Central memory CD8-positive, alpha-beta T cell (primary cell): ENCODE data around the gene AP3D1.
"Not testable (repeated sequence)": the region's sequence is repeated elsewhere in the genome, so short reads cannot be mapped to it uniquely, and the experiment has no call there.

Source experiments
- ATAC-seq: fragments of 150-1000 bp; cut with Tn5 transposase; replicated peaks from 2 replicates; pipeline ENCODE4 v1.10.0; 2022; ENCODE audit warnings: mild to moderate bottlenecking, moderate FRiP score, moderate number of reproducible peaks; ENCODE audit not compliant: poor library complexity, severe bottlenecking; ENCODE audit errors: extremely low read depth
- DNase-seq, 2 donors: peaks; one replicate each; pipeline ENCODE4 v3.0.0; 2021; ENCODE audit warnings: low spot score in 2 of 2
- H3K27ac Mint-ChIP-seq: one replicate; pipeline ENCODE4 v1.8.0; 2022; ENCODE audit warnings: low read depth, mild to moderate bottlenecking, moderate library complexity, mixed read lengths
- H3K27me3 Mint-ChIP-seq: one replicate; pipeline ENCODE4 v1.8.0; 2022; ENCODE audit warnings: mixed read lengths
- H3K36me3 Mint-ChIP-seq: one replicate; pipeline ENCODE4 v1.8.0; 2022; ENCODE audit warnings: mild to moderate bottlenecking, moderate library complexity, mixed read lengths; ENCODE audit not compliant: insufficient read depth
- H3K4me1 Mint-ChIP-seq: one replicate; pipeline ENCODE4 v1.8.0; 2022; ENCODE audit warnings: mixed read lengths
- H3K4me3 Mint-ChIP-seq: one replicate; pipeline ENCODE4 v1.8.0; 2022; ENCODE audit warnings: mild to moderate bottlenecking, moderate library complexity, mixed read lengths
- H3K9me3 Mint-ChIP-seq: one replicate; pipeline ENCODE4 v1.8.0; 2022; ENCODE audit warnings: mixed read lengths

AP3D1 gene

DNA sequence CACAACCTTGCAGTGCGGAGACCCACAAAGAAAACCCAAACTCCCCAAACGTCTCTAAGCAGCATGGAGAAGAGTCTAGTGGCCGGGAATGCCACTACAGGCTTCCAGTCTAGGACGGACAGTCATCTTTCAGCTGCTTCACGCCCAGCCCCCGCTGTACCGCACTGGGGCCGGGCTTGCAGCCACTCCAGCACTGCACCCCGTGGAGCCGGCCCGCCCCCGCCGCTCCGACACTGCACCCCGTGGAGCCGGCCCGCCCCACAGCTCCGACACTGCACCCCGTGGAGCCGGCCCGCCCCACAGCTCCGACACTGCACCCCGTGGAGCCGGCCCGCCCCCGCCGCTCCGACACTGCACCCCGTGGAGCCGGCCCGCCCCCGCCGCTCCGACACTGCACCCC lies 23.1 kb downstream of the AP3D1 start:
- DNase-seq, H3K4me3 Mint-ChIP-seq, H3K27ac Mint-ChIP-seq, H3K4me1 Mint-ChIP-seq, H3K9me3 Mint-ChIP-seq, H3K27me3 Mint-ChIP-seq, ATAC-seq: not testable (repeated sequence)
- H3K36me3 Mint-ChIP-seq: peaks cover 39% of the 10 kb centered on the region

DNA sequence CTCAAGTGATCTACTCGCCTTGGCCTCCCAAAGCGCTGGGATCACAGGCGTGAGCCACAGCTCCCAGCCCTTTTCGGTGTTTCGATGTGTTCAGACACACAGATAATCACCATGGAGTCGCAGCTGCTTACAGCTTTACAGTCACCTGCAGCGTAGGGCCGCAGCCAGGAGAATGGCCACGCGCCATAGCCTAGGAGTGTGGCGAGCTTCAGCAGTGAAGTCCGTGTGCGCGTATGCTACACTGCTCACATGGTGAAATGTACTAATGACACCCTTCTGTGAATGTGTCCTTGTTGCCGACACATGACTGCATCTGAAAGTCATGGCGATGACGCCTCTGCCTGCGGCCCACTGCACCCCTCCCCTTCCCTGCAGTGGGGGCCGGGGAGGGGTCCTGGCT lies 23.6 kb downstream of the AP3D1 start:
- Mint-ChIP-seq H3K27ac (no peak overlapping the region), H3K36me3 (peaks cover 35% of the 10 kb centered on the region), H3K4me3 (no peak overlapping the region), H3K27me3 (no peaks in the 10 kb centered on the region), H3K9me3 (no peaks in the 10 kb centered on the region), H3K4me1 (no peaks in the 10 kb centered on the region)
- no peak for ATAC-seq
- DNase-seq: no peak

DNA sequence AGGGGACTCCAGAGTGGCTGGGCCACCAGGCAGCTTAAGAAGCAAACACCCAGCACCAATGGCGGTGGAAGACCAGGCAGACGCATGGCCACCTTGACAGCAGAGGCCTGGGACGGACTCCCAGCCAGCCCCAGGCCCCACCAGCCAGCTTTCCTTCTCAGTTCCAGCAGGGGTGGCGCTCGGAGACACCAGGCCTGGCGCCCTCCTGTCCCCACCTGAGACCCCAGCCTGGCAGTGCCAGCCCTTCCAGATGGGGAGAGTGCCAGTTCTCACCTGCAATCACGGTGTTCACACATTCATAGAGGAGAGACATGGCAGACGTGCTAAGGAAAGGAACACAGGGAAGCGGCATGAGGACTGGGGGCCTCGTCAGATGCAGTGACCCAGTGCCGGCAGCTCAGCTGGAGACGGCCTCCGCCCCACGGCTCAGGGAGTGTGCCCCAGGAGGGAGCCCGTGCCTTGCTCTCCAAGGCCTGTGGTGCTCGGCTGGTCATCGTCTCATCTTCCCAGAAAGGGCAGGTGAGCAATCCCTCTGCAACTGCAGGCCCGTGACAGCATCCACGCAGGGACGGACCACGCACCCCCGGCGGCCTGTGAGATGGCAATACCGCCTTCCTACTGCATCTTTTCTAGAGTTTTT lies 24.4 kb downstream of the AP3D1 start:
- H3K4me3 Mint-ChIP-seq: no peak overlapping the region
- H3K9me3 Mint-ChIP-seq: no peaks in the 10 kb centered on the region
- no peaks in the 10 kb centered on the region for H3K4me1 Mint-ChIP-seq
- ATAC-seq (no peak), DNase-seq (no peak)
- H3K27ac Mint-ChIP-seq: no peak overlapping the region
- no peaks in the 10 kb centered on the region for H3K27me3 Mint-ChIP-seq
- H3K36me3 Mint-ChIP-seq: peaks cover 31% of the 10 kb centered on the region

DNA sequence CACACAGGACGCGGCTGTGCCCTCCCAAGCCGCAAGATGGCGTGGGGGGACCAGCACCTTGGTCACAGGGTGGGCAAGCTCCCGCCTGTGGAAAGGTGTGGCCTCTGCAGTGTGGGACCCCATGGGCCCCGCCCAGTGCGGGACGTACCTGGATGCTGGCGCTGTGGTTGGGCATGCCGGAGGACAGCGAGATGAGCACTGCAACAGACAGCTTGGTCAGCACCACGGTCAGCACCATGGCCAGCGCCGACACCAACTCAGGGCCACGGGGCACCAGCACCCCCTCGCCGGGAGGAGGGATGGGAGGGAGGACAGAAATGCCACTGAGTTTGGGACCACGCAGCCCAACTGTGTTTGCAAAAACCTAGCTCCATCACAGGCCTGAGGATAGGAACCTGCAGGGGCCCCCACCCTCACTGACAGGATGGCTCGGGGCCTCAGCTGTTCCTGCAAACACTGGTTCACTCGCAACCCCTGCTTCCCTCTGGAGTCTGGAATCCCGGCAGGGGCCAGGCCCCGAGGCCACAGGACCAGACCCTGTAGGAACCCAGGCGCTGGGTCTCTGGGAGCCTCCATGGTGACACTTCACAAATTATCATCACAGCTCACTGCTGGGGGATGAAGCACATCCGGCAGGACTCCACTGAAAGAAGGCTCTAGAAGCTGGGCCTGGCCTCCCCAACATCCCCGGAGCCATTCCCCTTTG lies 27.5 kb downstream of the AP3D1 start:
- no peaks in the 10 kb centered on the region for H3K4me1 Mint-ChIP-seq
- H3K9me3 Mint-ChIP-seq: no peaks in the 10 kb centered on the region
- H3K4me3 Mint-ChIP-seq: no peak overlapping the region
- no peak for DNase-seq
- no peaks in the 10 kb centered on the region for H3K27me3 Mint-ChIP-seq
- H3K36me3 Mint-ChIP-seq: peaks cover 41% of the 10 kb centered on the region
- H3K27ac Mint-ChIP-seq: no peak overlapping the region
- no peak for ATAC-seq

DNA sequence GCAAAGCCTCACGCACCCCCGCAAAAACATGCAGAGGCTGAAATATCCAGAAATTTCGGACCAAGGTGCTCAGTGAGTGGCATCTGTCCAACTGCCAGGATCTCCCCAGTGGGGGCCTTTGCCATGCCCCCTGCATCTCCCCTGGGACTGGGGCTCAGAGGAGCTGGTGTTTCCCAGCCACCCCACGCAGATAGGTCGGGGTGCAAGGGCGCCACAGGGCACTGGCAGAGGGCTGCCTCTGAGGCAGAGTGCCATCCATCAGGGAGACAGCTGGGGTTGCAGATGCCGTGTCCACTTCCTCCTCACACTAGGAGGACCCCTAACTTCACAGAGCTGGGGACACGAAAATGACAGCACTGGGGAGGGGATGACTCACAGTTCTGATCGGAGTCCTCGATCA lies 28.4 kb downstream of the AP3D1 start:
- Mint-ChIP-seq H3K27me3 (no peaks in the 10 kb centered on the region), H3K4me1 (no peaks in the 10 kb centered on the region), H3K9me3 (no peaks in the 10 kb centered on the region), H3K27ac (no peak overlapping the region), H3K36me3 (peaks cover 44% of the 10 kb centered on the region), H3K4me3 (no peak overlapping the region)
- ATAC-seq (no peak), DNase-seq (no peak)

DNA sequence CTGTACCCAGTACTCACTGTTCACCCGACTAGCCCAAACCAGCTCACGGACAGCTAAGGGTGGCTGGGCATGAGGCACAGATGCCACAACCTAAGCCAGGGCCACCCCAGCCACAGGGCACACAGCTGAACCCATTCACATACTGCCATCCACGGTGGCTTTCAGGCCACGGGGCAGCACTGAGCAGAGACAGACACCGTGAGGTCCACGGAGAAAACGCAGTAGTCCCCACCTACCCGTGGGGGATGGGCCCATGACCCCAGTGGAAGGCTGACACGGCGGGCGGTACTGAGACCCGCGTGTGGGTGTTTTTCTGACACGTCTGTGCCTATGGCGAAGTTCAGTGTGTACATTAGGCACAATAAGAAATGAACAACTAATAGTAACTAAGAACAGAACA lies 29.1 kb downstream of the AP3D1 start:
- Mint-ChIP-seq H3K27ac (no peak overlapping the region), H3K4me1 (no peaks in the 10 kb centered on the region), H3K27me3 (no peaks in the 10 kb centered on the region), H3K9me3 (no peaks in the 10 kb centered on the region), H3K4me3 (no peak overlapping the region), H3K36me3 (peaks cover 44% of the 10 kb centered on the region)
- ATAC-seq (no peak), DNase-seq (no peak)

DNA sequence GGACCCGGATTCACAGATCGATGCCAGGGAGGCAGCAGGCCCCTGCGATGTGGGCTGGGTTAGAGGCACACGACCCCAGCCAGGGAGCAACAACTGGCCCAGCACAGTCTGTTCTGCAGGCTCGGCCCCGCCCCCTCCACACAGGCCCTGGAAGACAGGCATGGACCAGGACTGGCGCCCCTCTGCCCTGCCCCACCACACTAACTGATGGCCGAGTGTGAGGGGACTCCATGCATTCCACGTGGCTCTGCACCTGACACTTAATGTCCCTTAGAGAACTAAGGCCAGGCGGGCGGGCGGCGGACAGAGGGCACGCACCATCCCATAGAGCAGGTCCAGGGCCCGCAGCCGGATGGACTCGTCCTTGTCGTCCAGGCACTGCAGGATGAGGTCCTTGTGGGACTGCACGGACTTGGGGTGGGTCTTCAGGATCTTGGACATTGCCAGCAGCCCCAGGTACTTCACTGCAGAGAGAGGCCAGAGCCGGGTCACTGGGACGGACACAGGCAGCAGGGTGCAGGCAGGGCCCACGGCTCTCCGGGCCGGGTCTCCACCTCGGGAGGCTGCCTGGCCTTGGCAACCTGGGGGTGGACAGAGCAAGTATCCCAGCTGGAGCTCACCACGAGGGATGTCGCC lies 29.8 kb downstream of the AP3D1 start:
- no peak for DNase-seq
- no peaks in the 10 kb centered on the region for H3K9me3 Mint-ChIP-seq
- no peaks in the 10 kb centered on the region for H3K27me3 Mint-ChIP-seq
- H3K4me1 Mint-ChIP-seq: no peaks in the 10 kb centered on the region
- no peak overlapping the region for H3K27ac Mint-ChIP-seq
- H3K36me3 Mint-ChIP-seq: peaks cover 42% of the 10 kb centered on the region
- no peak overlapping the region for H3K4me3 Mint-ChIP-seq
- ATAC-seq: no peak

DNA sequence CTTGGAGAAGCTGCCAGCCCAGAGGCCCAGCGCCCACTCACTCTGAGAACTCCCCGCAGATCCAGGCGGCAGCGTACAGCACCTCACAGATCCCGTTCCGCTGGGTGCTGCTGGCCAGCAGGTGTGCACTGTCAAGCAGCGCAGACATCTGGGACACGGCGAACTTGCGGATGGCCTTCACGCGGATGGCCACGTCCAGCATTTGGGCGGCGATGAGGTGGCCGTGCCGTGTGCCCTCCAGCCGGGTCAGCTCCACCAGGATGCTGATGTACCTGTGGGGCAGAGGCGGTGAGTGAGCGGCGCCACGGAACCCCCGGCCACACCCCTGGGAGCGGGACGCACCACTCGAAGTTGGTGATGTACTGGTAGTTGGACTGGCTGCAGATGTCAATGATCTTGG lies 30.5 kb downstream of the AP3D1 start:
- Mint-ChIP-seq H3K9me3 (no peaks in the 10 kb centered on the region), H3K27ac (no peak overlapping the region), H3K4me1 (no peaks in the 10 kb centered on the region), H3K4me3 (no peak overlapping the region), H3K36me3 (peaks cover 37% of the 10 kb centered on the region), H3K27me3 (no peaks in the 10 kb centered on the region)
- no peak for DNase-seq
- no peak for ATAC-seq

DNA sequence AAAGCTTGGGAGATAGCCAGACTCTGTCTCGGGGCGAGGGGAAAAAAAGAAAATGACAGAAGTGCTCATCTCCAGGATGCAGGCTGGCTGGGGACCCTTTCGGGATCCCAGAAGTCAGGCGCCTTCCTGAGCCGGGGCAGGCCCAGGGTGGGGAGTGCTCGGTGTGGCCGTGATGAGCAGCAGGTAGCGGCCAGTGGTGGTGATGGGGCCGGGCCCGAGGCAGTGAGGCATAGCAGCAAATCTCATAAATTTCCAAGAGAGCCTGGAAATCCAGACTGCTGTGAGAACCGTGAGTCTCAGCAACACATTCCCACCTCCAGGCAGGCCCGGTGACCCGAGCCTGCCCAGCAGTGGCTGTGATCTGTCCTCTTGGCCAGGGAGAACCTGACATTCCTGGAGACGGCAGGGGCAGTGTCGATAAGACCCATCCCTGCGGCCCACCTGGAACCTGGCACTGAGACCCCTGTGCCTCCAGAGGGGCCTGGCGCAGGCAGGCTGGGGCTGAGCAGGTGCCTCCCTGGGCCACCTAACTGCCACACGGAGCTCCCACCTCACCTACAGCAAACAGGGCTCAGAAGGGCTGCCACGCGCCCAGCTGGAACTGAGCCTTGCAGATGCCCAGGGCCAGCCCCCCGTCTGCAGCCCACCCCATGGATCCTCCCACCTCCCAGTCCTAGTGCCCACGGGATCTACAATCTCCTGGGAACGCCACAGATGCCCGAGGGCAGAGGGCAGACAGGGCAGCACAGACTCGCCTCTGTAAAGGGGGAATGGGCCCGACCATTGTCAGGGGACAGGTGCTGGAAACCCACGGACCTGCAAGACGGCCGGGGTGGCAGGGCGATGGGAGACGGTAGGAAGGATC lies 31.2 kb downstream of the AP3D1 start:
- DNase-seq (no peak), ATAC-seq (no peak)
- no peaks in the 10 kb centered on the region for H3K4me1 Mint-ChIP-seq
- H3K27ac Mint-ChIP-seq: no peak overlapping the region
- H3K4me3 Mint-ChIP-seq: no peak overlapping the region
- no peaks in the 10 kb centered on the region for H3K27me3 Mint-ChIP-seq
- H3K9me3 Mint-ChIP-seq: no peaks in the 10 kb centered on the region
- peaks cover 38% of the 10 kb centered on the region for H3K36me3 Mint-ChIP-seq

DNA sequence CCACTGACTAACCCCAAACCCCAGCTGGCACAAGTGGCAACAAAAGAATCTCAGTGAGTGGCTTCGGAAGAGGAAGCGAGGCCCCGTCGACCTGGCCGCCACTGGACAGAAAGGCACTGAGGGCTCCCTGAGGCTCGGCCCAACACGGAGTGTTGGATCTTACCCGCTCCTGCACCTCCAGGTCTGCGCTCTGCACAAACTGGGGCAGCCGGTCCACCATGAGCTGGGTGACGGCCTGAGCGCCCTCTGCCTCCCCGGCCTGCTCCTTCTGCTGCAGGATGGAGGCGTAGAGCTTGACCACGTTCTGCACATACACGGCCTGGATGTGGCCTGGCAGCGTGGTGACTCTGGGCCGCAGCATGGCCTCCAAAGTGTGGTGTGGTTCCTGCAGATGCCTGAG lies 32.9 kb downstream of the AP3D1 start:
- peaks cover 6% of the 10 kb centered on the region for H3K4me1 Mint-ChIP-seq
- no peaks in the 10 kb centered on the region for H3K9me3 Mint-ChIP-seq
- H3K36me3 Mint-ChIP-seq: peaks cover 41% of the 10 kb centered on the region
- H3K27ac Mint-ChIP-seq: no peak overlapping the region
- H3K4me3 Mint-ChIP-seq: no peak overlapping the region
- no peaks in the 10 kb centered on the region for H3K27me3 Mint-ChIP-seq
- no peak for DNase-seq
- ATAC-seq: no peak

DNA sequence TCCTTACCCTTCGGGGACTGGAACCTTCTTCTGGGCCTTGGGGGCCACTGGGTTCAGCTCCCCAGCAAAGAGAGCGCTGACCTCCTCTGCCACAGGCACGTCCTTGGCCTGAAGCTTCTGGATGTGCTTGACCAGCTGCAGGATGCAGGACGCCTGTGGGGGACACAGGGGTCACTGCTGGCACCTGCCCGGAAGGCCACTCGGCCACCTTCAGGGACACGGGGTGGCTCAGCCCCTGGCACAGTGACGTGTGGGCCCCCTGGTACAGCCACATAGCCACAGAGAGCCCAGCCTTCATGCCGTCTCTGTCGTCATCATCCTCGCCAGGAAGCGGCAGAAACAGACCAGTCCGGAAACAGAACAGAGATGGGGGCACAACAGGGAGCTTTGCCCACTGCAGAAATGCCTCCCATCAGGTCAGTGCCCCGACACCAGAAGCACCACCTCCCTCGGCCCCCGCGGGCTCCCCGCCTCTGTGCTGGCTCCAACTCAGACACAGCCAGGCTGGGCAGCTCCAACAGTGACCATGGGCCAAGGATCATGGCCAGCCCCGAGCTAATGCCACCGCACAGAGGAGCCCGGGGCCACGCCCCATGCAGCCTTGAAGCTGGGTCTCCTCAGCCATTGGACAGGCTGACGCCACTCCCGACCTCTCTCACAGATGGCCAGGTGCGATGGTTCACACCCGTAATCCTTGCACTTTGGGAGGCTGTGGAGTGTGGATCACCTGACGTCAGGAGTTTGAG lies 34.0 kb downstream of the AP3D1 start:
- ATAC-seq (no peak), DNase-seq (no peak)
- H3K4me3 Mint-ChIP-seq: no peak overlapping the region
- no peaks in the 10 kb centered on the region for H3K27me3 Mint-ChIP-seq
- no peaks in the 10 kb centered on the region for H3K9me3 Mint-ChIP-seq
- H3K36me3 Mint-ChIP-seq: peaks cover 46% of the 10 kb centered on the region
- H3K27ac Mint-ChIP-seq: no peak overlapping the region
- H3K4me1 Mint-ChIP-seq: peaks cover 13% of the 10 kb centered on the region

DNA sequence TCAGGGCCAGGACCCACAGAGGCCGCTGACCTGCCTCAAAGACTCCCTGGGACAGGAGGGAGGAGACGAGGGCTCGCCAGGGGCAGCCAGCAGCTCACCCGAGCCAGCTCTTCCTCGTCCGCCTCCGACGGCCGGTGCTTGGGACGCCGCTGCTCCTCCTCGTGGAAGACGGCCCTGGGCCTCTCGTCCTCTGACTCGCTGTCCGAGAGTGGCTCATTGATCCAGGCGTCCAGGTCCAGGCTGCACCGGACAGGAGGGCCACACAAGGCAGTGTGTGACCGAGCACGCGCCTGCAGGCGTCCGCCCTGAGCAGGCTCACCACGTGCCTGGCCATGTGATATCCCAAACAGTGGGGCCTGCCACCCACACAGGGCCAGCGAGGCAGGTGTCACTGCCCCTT lies 34.9 kb downstream of the AP3D1 start:
- H3K9me3 Mint-ChIP-seq: no peaks in the 10 kb centered on the region
- no peak for ATAC-seq
- no peaks in the 10 kb centered on the region for H3K27me3 Mint-ChIP-seq
- no peak overlapping the region for H3K4me3 Mint-ChIP-seq
- no peak for DNase-seq
- peaks cover 18% of the 10 kb centered on the region for H3K4me1 Mint-ChIP-seq
- H3K27ac Mint-ChIP-seq: no peak overlapping the region
- H3K36me3 Mint-ChIP-seq: peaks cover 45% of the 10 kb centered on the region
